Upper lobe of right lung (tissue), 1 donor: ENCODE data around the gene SLC2A6. TPM values are rescaled to one million over a fixed set of nuclear protein-coding genes. Genes with fewer than 3 reads are reported as not detected.

ENCODE experiments used
- ATAC-seq: fragments of 200-7000 bp; cut with Tn5 transposase; one replicate; pipeline ENCODE4 v1.9.1; 2020; ENCODE audit warnings: mild to moderate bottlenecking, moderate library complexity
- DNase-seq: peaks from one replicate; pipeline ENCODE4 v3.0.0-alpha.2; 2020
- H3K27ac ChIP-seq: fragments of 200-600 bp; one replicate; pipeline ENCODE4 v1.8.0; 2022
- H3K27me3 ChIP-seq: fragments of 200-600 bp; one replicate; pipeline ENCODE4 v1.8.0; 2022; ENCODE audit warnings: mild to moderate bottlenecking
- H3K36me3 ChIP-seq: fragments of 200-600 bp; one replicate; pipeline ENCODE4 v1.8.0; 2022
- H3K4me1 ChIP-seq: fragments of 200-600 bp; one replicate; pipeline ENCODE4 v1.8.0; 2022
- H3K4me3 ChIP-seq: fragments of 200-600 bp; one replicate; pipeline ENCODE4 v1.8.0; 2022; ENCODE audit warnings: mild to moderate bottlenecking
- H3K9me3 ChIP-seq: fragments of 200-600 bp; one replicate; pipeline ENCODE4 v1.8.0; 2022
- CTCF ChIP-seq: fragments of 200-600 bp; IDR thresholded peaks from one replicate; pipeline ENCODE4 v1.8.0; 2022; ENCODE audit warnings: antibody characterized with exemption
- intact Hi-C: fragments of 100-400 bp; cut with DNase I; formaldehyde crosslinking; loops from one replicate; pipeline ENCODE4 v1.11.0; 2022
- long read RNA-seq: library from polyadenylated mRNA; unstranded; transcript quantifications from one replicate; pipeline ENCODE4 v2.0.0, GENCODE V29; 2021
- total RNA-seq: library from RNA; stranded (reverse); fragmentation: NEBNext Ultra II Directional; extraction: Animal tissue kit (Norgen Biotek cat#: 25700); gene quantifications from one replicate; pipeline ENCODE4 v1.2.1, GENCODE V29; 2021
- donor health status: DM: no; HTN: yes; CAD: no; lungs with severe emphysema.

Gene SLC2A6
- 11.4 TPM for total RNA-seq
- long read RNA-seq, transcript SLC2A6-202 (10 exons, 2,528 nt) = major isoform, 11 of 38 reads
- long read RNA-seq, partial matches to known transcripts = 17 of 38 reads
- long read RNA-seq, other reads (novel, unspliced or antisense) = 6 of 38 reads

DNA sequence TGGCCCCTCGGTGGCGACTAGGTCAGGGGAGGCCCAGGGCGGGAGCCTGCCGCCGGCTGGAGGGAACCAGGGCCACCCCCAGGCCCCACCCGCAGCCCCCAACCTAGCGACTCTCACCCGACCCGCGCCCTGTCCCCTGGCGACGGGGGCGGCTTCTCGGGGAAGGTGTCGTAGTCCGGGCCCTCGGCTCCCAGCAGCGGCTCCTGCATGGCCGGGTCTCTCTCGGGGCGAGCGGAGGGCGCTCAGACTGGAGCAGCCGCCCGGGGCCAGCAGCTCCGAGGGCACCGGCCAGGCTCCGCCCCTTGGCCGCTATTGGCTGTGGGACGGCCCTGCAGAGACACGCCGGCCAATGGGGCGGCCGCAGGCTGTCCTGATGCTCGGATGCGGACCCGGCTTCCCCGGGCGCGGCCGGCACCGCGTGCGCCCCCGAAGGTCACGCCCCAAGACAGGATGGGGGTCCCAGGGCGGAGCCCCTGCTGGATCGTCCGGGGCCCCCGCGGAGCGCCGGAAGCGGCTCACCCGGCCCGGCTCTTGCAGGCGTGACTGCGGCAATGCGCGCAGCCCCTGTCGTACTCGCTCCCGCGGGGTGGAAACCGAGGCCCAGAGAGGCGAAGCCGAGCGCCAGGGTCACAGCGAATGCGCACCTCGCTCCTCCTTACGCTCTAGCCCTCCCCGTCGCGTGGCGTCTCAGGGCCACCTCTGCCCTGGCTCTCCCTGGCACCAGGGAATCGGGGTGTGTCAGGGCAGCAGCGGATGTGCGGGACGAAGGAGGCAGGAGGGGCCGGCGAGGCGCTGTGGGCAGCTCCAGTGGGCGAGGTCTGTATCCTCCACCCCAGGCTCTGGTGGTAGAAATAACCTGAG is at the start of gene SLC2A6:
Gene SLC2A6 (minus strand): TSS at position 249 of the 861 bp plus-strand sequence. CDS start 40 bp downstream, at position 209.
- ATAC-seq (peak; percentile 96), DNase-seq (peak; percentile 93)
- Histone ChIP-seq H3K9me3 (no peaks in the 10 kb centered on the region), H3K27me3 (no peaks in the 10 kb centered on the region), H3K4me1 (peaks cover 19% of the 10 kb centered on the region), H3K4me3 (peak within 1 kb of the TSS; percentile 68), H3K36me3 (no peaks in the 10 kb centered on the region), H3K27ac (peak within 1 kb of the TSS; percentile 71)
- no peak for TF ChIP-seq CTCF
- intact Hi-C loops = no loop called here

DNA sequence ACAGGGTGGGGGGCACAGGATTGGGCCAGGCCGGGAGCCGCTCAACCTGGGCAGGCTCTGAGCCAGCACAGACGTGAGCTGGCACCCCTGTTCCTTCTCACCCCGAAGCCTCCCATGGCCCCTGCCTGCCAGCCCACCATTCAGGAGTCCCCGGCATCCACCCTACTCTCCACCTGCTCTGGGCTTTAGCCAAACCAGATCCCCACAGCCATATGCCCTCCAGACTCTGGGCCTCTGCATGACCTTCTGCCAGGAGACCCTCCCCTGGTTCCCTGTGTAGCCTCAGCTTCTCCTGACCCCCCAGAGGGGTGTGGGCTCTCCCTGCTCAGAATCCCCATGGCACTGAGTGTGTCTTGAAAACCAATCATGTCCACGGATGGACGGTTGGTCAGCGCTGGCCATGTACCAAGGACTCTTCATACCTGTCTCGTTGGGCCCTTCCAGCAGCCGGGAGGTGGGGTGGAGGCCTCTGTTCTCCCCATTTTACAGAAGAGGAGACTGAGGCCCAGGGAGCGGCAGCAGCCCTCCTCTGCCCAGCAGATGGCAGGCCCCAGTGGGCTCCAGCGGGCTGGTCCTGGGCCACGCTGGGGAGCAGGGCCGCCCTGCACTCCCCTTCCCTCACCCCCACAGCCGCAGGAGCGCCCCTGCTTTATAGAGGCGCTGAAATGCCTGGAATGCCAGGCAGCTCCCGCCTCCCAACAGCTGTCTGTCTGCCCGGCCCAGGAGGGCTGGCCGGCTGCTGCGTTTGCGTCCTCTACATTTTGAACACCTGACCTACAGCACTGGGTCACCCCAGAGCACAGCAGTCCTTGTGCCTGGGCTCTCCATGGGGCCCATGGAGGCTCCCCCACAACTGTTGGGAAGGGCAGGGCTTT is 49.3 kb upstream of the SLC2A6 start:
- no peak overlapping the region for H3K4me3 ChIP-seq
- H3K27me3 ChIP-seq = peaks cover 12% of the 10 kb centered on the region
- ATAC-seq (no peak), DNase-seq (no peak)
- H3K27ac ChIP-seq = peak overlapping the region; percentile 51
- H3K9me3 ChIP-seq = no peaks in the 10 kb centered on the region
- H3K36me3 ChIP-seq = no peaks in the 10 kb centered on the region
- peaks cover 25% of the 10 kb centered on the region for H3K4me1 ChIP-seq
- intact Hi-C loops = no loop called here
- no peak for TF ChIP-seq CTCF

- Histone ChIP-seq H3K27me3 (peaks cover 12% of the 10 kb centered on the region), H3K36me3 (no peaks in the 10 kb centered on the region), H3K4me3 (no peak overlapping the region), H3K4me1 (peaks cover 24% of the 10 kb centered on the region), H3K9me3 (no peaks in the 10 kb centered on the region), H3K27ac (no peak overlapping the region)
- no peak for DNase-seq
- no peak for TF ChIP-seq CTCF
- ATAC-seq = peak; percentile 41
- intact Hi-C loops = no loop called here
Observed at GRCh38 chr9:133527444-133527920, 48.6 kb upstream of the SLC2A6 start.

GRCh38 chr9:133526721-133527321 is 47.9 kb upstream of the SLC2A6 start:
- H3K36me3 ChIP-seq = no peaks in the 10 kb centered on the region
- H3K9me3 ChIP-seq = no peaks in the 10 kb centered on the region
- ATAC-seq (no peak), DNase-seq (no peak)
- H3K4me1 ChIP-seq = peaks cover 24% of the 10 kb centered on the region
- no peak overlapping the region for H3K4me3 ChIP-seq
- TF ChIP-seq CTCF = no peak
- peaks cover 12% of the 10 kb centered on the region for H3K27me3 ChIP-seq
- peak overlapping the region; percentile 49 for H3K27ac ChIP-seq
- intact Hi-C loops = no loop called here

- ATAC-seq (no peak), DNase-seq (no peak)
- Histone ChIP-seq H3K4me3 (no peak overlapping the region), H3K4me1 (peaks cover 24% of the 10 kb centered on the region), H3K9me3 (no peaks in the 10 kb centered on the region), H3K27me3 (peaks cover 12% of the 10 kb centered on the region), H3K27ac (no peak overlapping the region), H3K36me3 (no peaks in the 10 kb centered on the region)
- intact Hi-C loops = no loop called here
- no peak for TF ChIP-seq CTCF
Observed at GRCh38 chr9:133525677-133526076, 46.8 kb upstream of the SLC2A6 start.
